Ramos (cell line): Measurements from ENCODE around the gene POC1B.

Experiments
- in situ Hi-C: fragments of 300-500 bp; cut with MboI; formaldehyde crosslinking; loops from one replicate; pipeline ENCODE4 v1.14.3; 2022; ENCODE audit warnings: low sequenced_read_pairs; ENCODE audit not compliant: unreplicated experiment

POC1B gene

GRCh38 chr12:89525824-89526770 is at the start of gene POC1B:
Gene POC1B, minus strand, starts transcription at chr12:89526047. Its CDS starts 152 bp downstream, at chr12:89525895.
- in situ Hi-C loops: loop anchor here (10.0 to 25.0 kb wide), 2 partner anchors 511 to 1411 kb away; no protein-coding TSS in a partner anchor

GRCh38 chr12:89575374-89575773 is 49.5 kb upstream of the POC1B start:
- in situ Hi-C loops: no loop called here

DNA sequence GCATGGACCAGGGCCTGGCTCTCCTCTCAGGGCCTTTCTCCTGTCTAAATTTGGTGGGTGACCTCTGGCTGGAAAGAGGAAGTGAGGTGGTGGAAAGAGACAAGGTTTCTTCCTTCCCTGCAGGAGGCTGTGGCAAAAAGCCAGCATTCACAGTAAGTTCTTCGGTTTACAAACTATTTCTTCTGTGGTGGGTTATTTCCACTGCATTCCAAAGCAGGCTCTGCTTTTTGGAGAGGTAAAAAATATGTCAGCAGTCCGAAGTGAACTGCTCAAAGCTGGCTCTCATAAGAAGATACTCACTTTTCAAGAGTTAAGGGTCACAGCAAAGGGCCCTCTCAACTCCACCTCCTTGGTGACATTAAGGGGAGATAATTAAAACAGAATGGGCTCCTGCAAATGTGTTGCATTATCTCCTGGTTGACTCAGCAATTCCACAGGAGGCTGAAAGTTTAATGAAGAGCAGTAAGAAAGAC is 48.9 kb upstream of the POC1B start:
- in situ Hi-C loops: no loop called here

- in situ Hi-C loops: no loop called here
Measured at GRCh38 chr12:89573051-89573810, 47.4 kb upstream of the POC1B start.

DNA sequence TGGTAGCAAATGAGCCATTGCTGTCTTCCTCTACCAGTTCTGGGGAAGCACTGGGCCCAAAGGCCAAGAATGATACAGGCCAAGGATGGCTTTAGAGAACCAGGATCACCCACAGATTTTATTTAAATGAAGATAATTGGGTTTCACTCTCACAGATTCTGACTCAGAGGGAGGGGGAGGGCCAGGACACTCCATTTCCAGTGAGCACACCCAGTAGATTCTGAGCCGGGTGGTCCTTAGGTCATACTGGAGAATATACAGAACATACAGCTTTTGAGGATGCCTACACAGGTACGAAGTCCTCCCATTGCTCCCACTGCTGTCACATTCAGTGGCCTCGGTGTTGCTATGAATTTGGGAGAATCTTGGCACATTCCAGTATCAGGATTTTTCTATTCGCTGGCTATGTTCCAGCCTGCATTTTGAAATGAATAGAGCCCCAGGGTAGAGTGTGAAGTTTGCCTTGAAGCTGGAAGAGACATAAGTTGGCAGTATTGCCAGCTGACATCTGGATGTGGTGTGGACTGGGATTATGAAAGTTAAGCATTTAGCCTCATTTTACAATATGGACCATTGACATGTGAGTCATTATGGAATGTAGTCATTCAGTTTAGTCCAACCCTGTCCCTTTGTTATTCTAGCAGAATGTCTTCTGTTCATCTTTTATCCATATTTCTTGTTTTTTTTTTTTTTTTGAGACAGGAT is 45.8 kb upstream of the POC1B start:
- in situ Hi-C loops: no loop called here

DNA sequence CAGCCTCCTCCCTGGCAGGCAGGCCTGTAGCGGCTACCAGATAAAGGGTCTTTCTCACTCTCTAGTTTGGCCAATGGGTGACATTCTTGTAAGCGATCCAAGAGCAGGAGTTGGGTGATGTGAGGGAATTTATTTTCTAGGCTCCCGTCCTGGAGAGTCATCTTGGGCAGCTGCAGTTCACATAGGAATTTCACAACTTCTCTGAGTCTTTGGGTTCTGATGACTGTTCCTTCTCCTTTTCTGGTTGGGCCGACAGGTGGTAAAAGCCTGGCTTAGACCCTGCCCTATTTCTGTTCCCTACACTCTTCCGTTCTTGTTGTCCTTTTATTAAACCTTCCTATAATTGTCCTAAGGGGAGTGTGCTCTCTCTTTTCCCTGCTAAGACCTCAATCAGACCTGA is 42.6 kb upstream of the POC1B start:
- in situ Hi-C loops: no loop called here

DNA sequence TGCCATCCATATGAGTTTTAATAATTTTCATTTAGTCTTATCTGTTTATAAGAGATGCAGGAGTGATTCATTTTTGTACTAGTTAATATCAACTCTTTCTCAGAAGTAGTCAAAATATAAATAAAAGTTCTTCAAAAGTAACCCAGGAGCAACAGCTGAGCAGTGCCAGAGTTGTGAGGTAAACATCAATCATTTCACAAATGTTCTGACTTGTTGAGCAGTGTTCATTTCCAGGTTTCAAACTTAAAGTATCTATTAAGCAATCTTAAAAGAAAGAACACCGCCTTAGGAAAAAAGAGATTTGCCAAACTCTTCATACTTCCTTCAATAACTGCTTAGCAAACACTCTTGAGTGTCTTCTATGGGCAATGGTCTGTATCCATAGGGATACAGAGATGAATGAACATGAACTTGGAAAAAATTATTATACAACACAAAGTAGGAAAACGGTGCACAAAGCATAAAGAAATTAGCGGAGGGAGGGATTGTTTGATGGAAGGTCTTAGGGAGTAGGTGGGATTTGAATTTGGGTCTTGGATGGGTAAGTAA is 41.9 kb upstream of the POC1B start:
- in situ Hi-C loops: no loop called here

- in situ Hi-C loops: no loop called here
Measured at GRCh38 chr12:89566615-89567014, 40.8 kb upstream of the POC1B start.

GRCh38 chr12:89565002-89565401 is 39.2 kb upstream of the POC1B start:
- in situ Hi-C loops: no loop called here

DNA sequence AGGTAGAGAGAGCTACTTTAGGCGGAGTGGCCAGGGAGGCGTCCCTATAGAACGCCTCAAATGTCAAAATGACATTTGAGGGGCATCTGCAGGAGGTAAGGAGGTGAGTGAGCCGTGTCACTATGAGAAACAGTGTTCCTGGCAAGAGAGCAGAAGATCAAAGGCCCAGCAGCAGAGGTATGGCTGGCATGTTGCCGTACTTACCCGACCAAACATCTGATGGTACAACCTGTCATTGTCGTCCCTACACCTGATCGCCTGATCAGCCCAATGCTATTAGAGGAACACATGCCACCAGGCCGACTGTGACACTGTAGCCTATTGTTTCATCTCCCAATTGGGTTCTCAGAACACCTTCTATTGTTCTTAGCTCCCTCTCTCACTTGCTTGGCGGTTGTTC is 33.9 kb upstream of the POC1B start:
- in situ Hi-C loops: no loop called here

DNA sequence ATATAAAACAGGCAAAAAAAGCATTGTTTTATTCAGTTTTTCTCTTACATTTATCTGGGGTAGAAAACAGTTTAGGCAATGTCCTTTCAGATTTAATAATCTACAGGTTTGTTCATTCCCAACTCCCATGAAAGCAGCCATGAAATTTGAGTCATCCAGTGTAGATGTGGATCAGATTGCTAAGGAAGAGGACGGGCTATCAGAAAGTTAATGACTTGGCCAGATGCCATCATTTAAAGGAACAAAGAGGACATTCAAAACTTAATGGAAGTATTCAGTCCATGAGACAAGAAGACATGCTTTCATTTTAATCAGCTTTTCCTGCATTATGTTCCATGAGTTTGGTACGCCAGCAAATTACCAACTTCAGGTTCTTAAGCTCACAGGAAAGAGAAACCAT is 31.1 kb upstream of the POC1B start:
- in situ Hi-C loops: no loop called here

DNA sequence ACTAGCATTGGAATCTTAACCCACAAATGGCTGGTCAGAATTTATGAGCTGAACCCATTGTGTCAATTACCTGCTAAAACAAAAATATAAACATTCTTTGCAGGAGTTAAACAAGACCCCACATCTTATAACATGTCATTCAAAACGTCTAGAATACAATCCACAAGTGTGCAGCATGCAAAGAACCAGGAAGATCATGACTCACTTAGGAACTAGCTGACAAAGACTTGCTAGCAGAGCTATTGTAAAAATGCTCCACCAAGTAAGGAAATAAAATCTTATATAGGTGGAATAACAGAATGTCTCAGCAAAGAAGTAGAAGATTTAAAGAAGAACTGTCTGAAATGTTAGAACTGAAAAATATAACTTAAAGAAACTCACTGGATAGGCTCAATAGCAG is 26.5 kb upstream of the POC1B start:
- in situ Hi-C loops: no loop called here

DNA sequence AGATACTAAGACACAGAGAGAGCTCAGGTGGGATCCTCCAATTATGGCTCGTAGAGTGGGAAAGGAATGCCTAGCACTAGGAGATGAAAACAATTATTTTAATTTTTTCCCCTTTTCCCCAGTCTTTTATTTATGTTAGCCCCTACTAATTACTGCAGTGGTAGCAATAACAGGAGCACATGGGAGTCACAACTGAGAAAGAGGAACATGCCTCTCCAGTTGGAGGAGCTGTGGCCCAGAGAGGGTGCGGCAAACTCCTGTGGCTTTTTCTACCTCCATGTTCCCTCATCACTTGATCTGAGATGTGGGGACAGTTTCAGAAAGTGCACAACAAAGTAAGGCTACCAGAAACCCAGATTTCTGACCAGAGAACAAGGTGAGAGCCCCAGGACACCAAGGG is 25.9 kb upstream of the POC1B start:
- in situ Hi-C loops: no loop called here

GRCh38 chr12:89547101-89547500 is 21.3 kb upstream of the POC1B start:
- in situ Hi-C loops: loop anchor here (25.0 kb wide), 1 partner anchor 1390 kb away; no protein-coding TSS in a partner anchor

- in situ Hi-C loops: loop anchor here (25.0 kb wide), 1 partner anchor 1391 kb away; no protein-coding TSS in a partner anchor
Measured at GRCh38 chr12:89546151-89546550, 20.3 kb upstream of the POC1B start.

- in situ Hi-C loops: loop anchor here (25.0 kb wide), 1 partner anchor 1393 kb away; no protein-coding TSS in a partner anchor
Measured at GRCh38 chr12:89544681-89545184, 18.9 kb upstream of the POC1B start.

GRCh38 chr12:89544022-89544421 is 18.2 kb upstream of the POC1B start:
- in situ Hi-C loops: loop anchor here (25.0 kb wide), 1 partner anchor 1393 kb away; no protein-coding TSS in a partner anchor

GRCh38 chr12:89542912-89543592 is 17.2 kb upstream of the POC1B start:
- in situ Hi-C loops: loop anchor here (25.0 kb wide), 1 partner anchor 1394 kb away; no protein-coding TSS in a partner anchor

GRCh38 chr12:89542236-89542635 is 16.4 kb upstream of the POC1B start:
- in situ Hi-C loops: loop anchor here (25.0 kb wide), 1 partner anchor 1395 kb away; no protein-coding TSS in a partner anchor
